ENCODE results near the gene PPP3CB.

GRCh38 chr10:73506491-73506890, 10.7 kb upstream of the PPP3CB start:
- no peak for TF ChIP-seq SUZ12 (IDR thresholded peaks at IDR 0.05; ENCODE audit: extremely low read depth, insufficient read depth, insufficient read length)
- TF ChIP-seq ZNF274 (IDR thresholded peaks at IDR 0.05; ENCODE audit: low read depth, low read length), result no peak

Measured in NT2/D1 (cell line).